Osteoblast (primary cell): ENCODE measurements around the gene CADPS. TPM values are rescaled to one million over a fixed set of nuclear protein-coding genes. Genes with fewer than 3 reads are reported as not detected.

ENCODE experiments used
- DNase-seq: peaks from one replicate; pipeline ENCODE4 v3.0.0; 2011; ENCODE audit warnings: low spot score, mixed read lengths; ENCODE audit not compliant: insufficient read length; ENCODE audit errors: missing footprints
- H2AFZ ChIP-seq: 2 replicates; pipeline ENCODE4 v1.6.0; 2011; ENCODE audit warnings: mild to moderate bottlenecking, low read length
- H3K27ac ChIP-seq: 2 replicates; pipeline ENCODE4 v1.5.1; 2011; ENCODE audit warnings: mild to moderate bottlenecking, low read depth, low read length, moderate library complexity
- H3K27me3 ChIP-seq: 2 replicates; pipeline ENCODE4 v1.6.0; 2012; ENCODE audit warnings: mild to moderate bottlenecking, control low read depth, inconsistent platforms, low read length, moderate library complexity; ENCODE audit not compliant: insufficient read depth
- H3K36me3 ChIP-seq: 2 replicates; pipeline ENCODE4 v1.5.1; 2011; ENCODE audit warnings: mild to moderate bottlenecking, low read length, control low read depth, moderate library complexity; ENCODE audit not compliant: insufficient read depth
- H3K4me1 ChIP-seq: 2 replicates; pipeline ENCODE4 v1.5.1; 2011; ENCODE audit warnings: mild to moderate bottlenecking, low read length, control low read depth, moderate library complexity; ENCODE audit not compliant: insufficient read depth
- H3K4me2 ChIP-seq: 2 replicates; pipeline ENCODE4 v1.6.0; 2011; ENCODE audit warnings: mild to moderate bottlenecking, low read length; ENCODE audit not compliant: insufficient read depth
- H3K4me3 ChIP-seq: fragments of 200-600 bp; sonication (generic); 3 replicates; pipeline ENCODE4 v1.5.1; 2012; ENCODE audit warnings: mild to moderate bottlenecking, low read length, inconsistent platforms; ENCODE audit not compliant: insufficient read depth
- H3K79me2 ChIP-seq: 2 replicates; pipeline ENCODE4 v1.6.0; 2012; ENCODE audit warnings: mild to moderate bottlenecking, low read length, control low read depth, inconsistent platforms; ENCODE audit not compliant: insufficient read depth
- H3K9me3 ChIP-seq: 2 replicates; pipeline ENCODE4 v1.5.1; 2011; ENCODE audit warnings: low read depth, low read length, control low read depth
- H4K20me1 ChIP-seq: 2 replicates; pipeline ENCODE4 v1.6.0; 2012; ENCODE audit warnings: mild to moderate bottlenecking, low read length, control low read depth; ENCODE audit not compliant: insufficient read depth
- total RNA-seq: library from RNA; depleted of rRNA; stranded (reverse); fragments of >200 nt; gene quantifications from 2 replicates; pipeline ENCODE4 v1.2.3, GENCODE V29; 2012
- TF ChIP-seq, protein P1 (sequence below): IDR thresholded peaks from 2 replicates; pipeline ENCODE4 v1.5.1; 2011; ENCODE audit warnings: mild to moderate bottlenecking, low read depth, low read length, moderate library complexity; ENCODE audit errors: extremely low read depth

Gene CADPS
- total RNA-seq, 1 donor = not detected

GRCh38 chr3:62577153-62577552 is 298.1 kb downstream of the CADPS start:
- no peak overlapping the region for H3K4me2 ChIP-seq
- no peaks in the 10 kb centered on the region for H4K20me1 ChIP-seq
- H3K27ac ChIP-seq = no peak overlapping the region
- H3K27me3 ChIP-seq = no peaks in the 10 kb centered on the region
- TF ChIP-seq, protein P1, sequence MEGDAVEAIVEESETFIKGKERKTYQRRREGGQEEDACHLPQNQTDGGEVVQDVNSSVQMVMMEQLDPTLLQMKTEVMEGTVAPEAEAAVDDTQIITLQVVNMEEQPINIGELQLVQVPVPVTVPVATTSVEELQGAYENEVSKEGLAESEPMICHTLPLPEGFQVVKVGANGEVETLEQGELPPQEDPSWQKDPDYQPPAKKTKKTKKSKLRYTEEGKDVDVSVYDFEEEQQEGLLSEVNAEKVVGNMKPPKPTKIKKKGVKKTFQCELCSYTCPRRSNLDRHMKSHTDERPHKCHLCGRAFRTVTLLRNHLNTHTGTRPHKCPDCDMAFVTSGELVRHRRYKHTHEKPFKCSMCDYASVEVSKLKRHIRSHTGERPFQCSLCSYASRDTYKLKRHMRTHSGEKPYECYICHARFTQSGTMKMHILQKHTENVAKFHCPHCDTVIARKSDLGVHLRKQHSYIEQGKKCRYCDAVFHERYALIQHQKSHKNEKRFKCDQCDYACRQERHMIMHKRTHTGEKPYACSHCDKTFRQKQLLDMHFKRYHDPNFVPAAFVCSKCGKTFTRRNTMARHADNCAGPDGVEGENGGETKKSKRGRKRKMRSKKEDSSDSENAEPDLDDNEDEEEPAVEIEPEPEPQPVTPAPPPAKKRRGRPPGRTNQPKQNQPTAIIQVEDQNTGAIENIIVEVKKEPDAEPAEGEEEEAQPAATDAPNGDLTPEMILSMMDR = no peak
- peaks cover 11% of the 10 kb centered on the region for H3K4me1 ChIP-seq
- H3K9me3 ChIP-seq = peaks cover 6% of the 10 kb centered on the region
- DNase-seq = no peak
- no peak overlapping the region for H2AFZ ChIP-seq
- H3K79me2 ChIP-seq = no peaks in the 10 kb centered on the region
- H3K36me3 ChIP-seq = no peaks in the 10 kb centered on the region
- H3K4me3 ChIP-seq = no peak overlapping the region

DNA sequence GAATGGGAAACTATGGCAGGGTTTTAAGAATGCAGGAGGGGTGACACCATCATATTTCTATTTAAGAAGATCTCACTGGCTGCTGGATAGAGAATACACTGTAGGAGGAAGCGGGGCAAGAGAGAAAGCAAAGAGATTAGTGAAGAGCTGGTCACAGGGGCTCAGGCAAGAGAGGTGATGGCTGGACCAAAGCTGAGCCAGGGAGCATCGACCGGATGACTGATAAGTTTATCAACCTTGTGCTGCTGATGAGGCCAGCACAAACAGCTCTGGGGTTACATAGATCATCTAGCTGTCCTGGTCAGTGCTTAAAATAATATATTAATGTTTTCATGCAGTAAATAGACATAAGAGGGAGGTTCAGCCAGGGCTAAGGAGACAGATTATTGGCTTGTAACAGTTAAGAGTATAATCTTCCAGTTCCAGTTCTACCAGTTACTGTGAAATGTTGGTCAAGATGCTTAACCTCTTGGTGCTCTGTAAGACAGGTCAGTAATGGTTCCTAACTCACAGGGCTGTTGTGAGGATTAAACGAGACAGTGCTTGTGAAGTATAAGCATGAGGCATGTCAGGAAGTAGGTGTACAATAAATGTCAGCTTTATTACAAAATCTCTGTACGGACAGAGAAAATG is 300.8 kb downstream of the CADPS start:
- TF ChIP-seq, protein P1 = no peak
- H3K4me2 ChIP-seq = no peak overlapping the region
- no peak overlapping the region for H3K4me3 ChIP-seq
- no peaks in the 10 kb centered on the region for H4K20me1 ChIP-seq
- peaks cover 11% of the 10 kb centered on the region for H3K4me1 ChIP-seq
- DNase-seq = no peak
- no peaks in the 10 kb centered on the region for H3K36me3 ChIP-seq
- H3K27ac ChIP-seq = no peak overlapping the region
- H3K9me3 ChIP-seq = peaks cover 1% of the 10 kb centered on the region
- H3K27me3 ChIP-seq = no peaks in the 10 kb centered on the region
- H2AFZ ChIP-seq = peak overlapping the region; percentile 54
- H3K79me2 ChIP-seq = no peaks in the 10 kb centered on the region

- no peak overlapping the region for H3K27ac ChIP-seq
- H3K79me2 ChIP-seq = no peaks in the 10 kb centered on the region
- H4K20me1 ChIP-seq = no peaks in the 10 kb centered on the region
- H3K36me3 ChIP-seq = no peaks in the 10 kb centered on the region
- no peak overlapping the region for H3K4me3 ChIP-seq
- no peaks in the 10 kb centered on the region for H3K27me3 ChIP-seq
- no peaks in the 10 kb centered on the region for H3K9me3 ChIP-seq
- H3K4me2 ChIP-seq = no peak overlapping the region
- H3K4me1 ChIP-seq = peaks cover 20% of the 10 kb centered on the region
- TF ChIP-seq, protein P1 = no peak
- no peak for DNase-seq
- H2AFZ ChIP-seq = no peak overlapping the region
Measured at GRCh38 chr3:62571916-62572315, 303.3 kb downstream of the CADPS start.

GRCh38 chr3:62570888-62571287 is 304.3 kb downstream of the CADPS start:
- H4K20me1 ChIP-seq = no peaks in the 10 kb centered on the region
- TF ChIP-seq, protein P1 = no peak
- no peaks in the 10 kb centered on the region for H3K27me3 ChIP-seq
- H3K27ac ChIP-seq = no peak overlapping the region
- H3K4me3 ChIP-seq = no peak overlapping the region
- H3K36me3 ChIP-seq = no peaks in the 10 kb centered on the region
- peak overlapping the region; percentile 1 for H2AFZ ChIP-seq
- no peak overlapping the region for H3K4me2 ChIP-seq
- H3K79me2 ChIP-seq = no peaks in the 10 kb centered on the region
- DNase-seq = no peak
- H3K4me1 ChIP-seq = peaks cover 22% of the 10 kb centered on the region
- H3K9me3 ChIP-seq = no peaks in the 10 kb centered on the region
